Measurements from ENCODE around the gene NRG2. TPM values are rescaled to one million over a fixed set of nuclear protein-coding genes. Genes with fewer than 3 reads are reported as not detected.

Gene NRG2
- polyA plus RNA-seq, 1 of the 3 experiments (the other 2 are of a cell fraction): 3.7 TPM

- H3K9ac ChIP-seq: no peak overlapping the region
- no peak overlapping the region for H3K4me3 ChIP-seq (ENCODE audit: low read depth in 2 of 2, low read length in 1 of 2)
- H3K36me3 ChIP-seq (replicated peaks in 1 of 2; ENCODE audit: control insufficient read depth in 1 of 2, insufficient read depth in 2 of 2, low read length in 1 of 2): no peaks in the 10 kb centered on the region
- H3K4me2 ChIP-seq: no peak overlapping the region
- H3K27ac ChIP-seq (ENCODE audit: low read depth in 2 of 2, low read length in 1 of 2): no peak overlapping the region
- CTCF ChIA-PET: interaction anchor here (3.0 kb wide), 1 partner anchor 10 kb away, joined by 8 read pairs; no protein-coding TSS in a partner anchor
- no peaks in the 10 kb centered on the region for H3K9me3 ChIP-seq
- H3K79me2 ChIP-seq (ENCODE audit: insufficient read depth): no peaks in the 10 kb centered on the region
- TF ChIP-seq EP300 (IDR thresholded peaks at IDR 0.05; ENCODE audit: borderline replicate concordance in 1 of 2, low read depth in 1 of 2, low read length in 1 of 2) (no peak), FOXM1 (IDR thresholded peaks at IDR 0.05; ENCODE audit: low read depth) (no peak), RFX5 (IDR thresholded peaks at IDR 0.05; ENCODE audit: low read length) (no peak), REST (IDR thresholded peaks at IDR 0.05; ENCODE audit: low read depth, low read length) (no peak), JUND (IDR thresholded peaks at IDR 0.05) (no peak), CTCF (IDR thresholded peaks at IDR 0.05) (no peak), RCOR1 (IDR thresholded peaks at IDR 0.05; ENCODE audit: low read length) (no peak), TAF1 (IDR thresholded peaks at IDR 0.05; ENCODE audit: borderline replicate concordance, low read depth, low read length) (no peak)
- H3K9me2 ChIP-seq: no peaks in the 10 kb centered on the region
- peaks cover 18% of the 10 kb centered on the region; the same call in 1 of the 2 replicates for H3K27me3 ChIP-seq (ENCODE audit: insufficient read depth)
- H3F3A ChIP-seq (replicated peaks; ENCODE audit: insufficient read depth): no peaks in the 10 kb centered on the region
- POLR2A ChIA-PET: no interaction called here
- H3K4me1 ChIP-seq (ENCODE audit: control insufficient read depth in 1 of 2, insufficient read depth in 2 of 2, low read depth in 1 of 2, low read length in 1 of 2): no peaks in the 10 kb centered on the region
- H4K20me1 ChIP-seq (ENCODE audit: insufficient read depth): no peaks in the 10 kb centered on the region
- H2AFZ ChIP-seq (ENCODE audit: low read depth): no peak overlapping the region
- WGBS (ENCODE audit: low lambda C conversion rate): 39% methylated on average over 1 of the region's 1 CpG
- DNase-seq: no peak
These were observed 40.0 kb upstream of the NRG2 start for GRCh38 chr5:140083120-140083519.

- H3K4me1 ChIP-seq (ENCODE audit: control insufficient read depth in 1 of 2, insufficient read depth in 2 of 2, low read depth in 1 of 2, low read length in 1 of 2): no peaks in the 10 kb centered on the region; a peak in 1 of 4 replicates
- POLR2A ChIA-PET: no interaction called here
- no peak overlapping the region for H3K4me3 ChIP-seq (ENCODE audit: low read depth in 2 of 2, low read length in 1 of 2)
These were observed 33.7 kb upstream of the NRG2 start for GRCh38 chr5:140076788-140077187.

More at GRCh38 chr5:140076788-140077187, 33.7 kb upstream of the NRG2 start:
- H3K79me2 ChIP-seq (ENCODE audit: insufficient read depth): no peaks in the 10 kb centered on the region
- no peak overlapping the region for H3K4me2 ChIP-seq
- WGBS (ENCODE audit: low lambda C conversion rate): 38% methylated on average over 2 of the region's 2 CpGs
- H3K36me3 ChIP-seq (replicated peaks in 1 of 2; ENCODE audit: control insufficient read depth in 1 of 2, insufficient read depth in 2 of 2, low read length in 1 of 2): no peaks in the 10 kb centered on the region
- no peak for DNase-seq
- no peak overlapping the region for H3K9ac ChIP-seq
- H2AFZ ChIP-seq (ENCODE audit: low read depth): 0 out of 2 replicates have a peak overlapping the region, but pooled peaks have one; percentile 19
- H3K9me3 ChIP-seq: no peaks in the 10 kb centered on the region
- CTCF ChIA-PET: interaction anchor here (0.7 to 6.6 kb wide), 8 partner anchors 12 to 287 kb away, joined by 3 to 147 read pairs (median 4); partner anchors contain the start of gene PURA
- TF ChIP-seq SMC3 (IDR thresholded peaks at IDR 0.05; ENCODE audit: low read depth, low read length): no peak
- peak; percentile 80 for TF ChIP-seq REST (IDR thresholded peaks at IDR 0.05; ENCODE audit: low read depth, low read length)
- no peak for TF ChIP-seq MEF2A (IDR thresholded peaks at IDR 0.05; ENCODE audit: borderline replicate concordance, low read depth)
- no peak for TF ChIP-seq USF1 (IDR thresholded peaks at IDR 0.05; ENCODE audit: borderline replicate concordance, low read depth)
- no peak for TF ChIP-seq MAX (IDR thresholded peaks at IDR 0.05; ENCODE audit: low read depth)
- H3F3A ChIP-seq (replicated peaks; ENCODE audit: insufficient read depth): peaks cover 16% of the 10 kb centered on the region
- no peaks in the 10 kb centered on the region for H3K9me2 ChIP-seq
- no peaks in the 10 kb centered on the region for H4K20me1 ChIP-seq (ENCODE audit: insufficient read depth)
- H3K27ac ChIP-seq (ENCODE audit: low read depth in 2 of 2, low read length in 1 of 2): no peak overlapping the region
- no peaks in the 10 kb centered on the region for H3K27me3 ChIP-seq (ENCODE audit: insufficient read depth)
